Left lung (tissue), 10 donors: ENCODE results near the gene DCLK3. TPM values are rescaled to one million over a fixed set of nuclear protein-coding genes. Genes with fewer than 3 reads are reported as not detected.

Source experiments
- ATAC-seq: fragments of 200-7000 bp; cut with Tn5 transposase; one replicate; pipeline ENCODE4 v1.9.1; 2020; ENCODE audit warnings: moderate library complexity
- DNase-seq, 4 donors: peaks; one replicate each; pipeline ENCODE4 v3.0.0-alpha.2; 2013 to 2020
- H3K27ac ChIP-seq, 2 donors: fragments of 200-600 bp; sonication (generic) in 1 of 2; one replicate each; pipeline versions ENCODE4 v1.5.0 to v1.8.0; 2020 to 2021
- H3K27me3 ChIP-seq, 2 donors: fragments of 200-600 bp; sonication (generic) in 1 of 2; one replicate each; pipeline versions ENCODE4 v1.5.0 to v1.8.0; 2020 to 2021
- H3K36me3 ChIP-seq, 2 donors: fragments of 200-600 bp; sonication (generic) in 1 of 2; one replicate each; pipeline versions ENCODE4 v1.5.0 to v1.8.0; 2020 to 2021
- H3K4me1 ChIP-seq, 2 donors: fragments of 200-600 bp; one replicate each; pipeline ENCODE4 v1.8.0; 2021
- H3K4me3 ChIP-seq, 2 donors: fragments of 200-600 bp; sonication (generic) in 1 of 2; one replicate each; pipeline versions ENCODE4 v1.5.0 to v1.8.0; 2020 to 2021; ENCODE audit warnings: mild to moderate bottlenecking in 1 of 2
- H3K9me3 ChIP-seq, 2 donors: fragments of 200-600 bp; sonication (generic) in 1 of 2; one replicate each; pipeline versions ENCODE4 v1.5.0 to v1.8.0; 2020 to 2021
- intact Hi-C, 2 donors: fragments of 100-400 bp; cut with DNase I; formaldehyde crosslinking; loops; one replicate each; pipeline versions ENCODE4 v1.11.2 to v1.14.2; 2022
- polyA plus RNA-seq, 6 donors: library from polyadenylated mRNA; unstranded; fragments of 120-200 nt; gene quantifications; one replicate each; pipeline ENCODE4 v1.2.1, GENCODE V29; 2013; ENCODE audit not compliant: insufficient read length in 6 of 6
- total RNA-seq, 2 donors: library from RNA; stranded (reverse); fragmentation: NEBNext Ultra II Directional; extraction: Animal tissue kit (Norgen Biotek cat#: 25700); gene quantifications; one replicate each; pipeline ENCODE4 v1.2.1, GENCODE V29; 2021
- TF ChIP-seq, protein P1 (sequence below), 2 donors: fragments of 200-600 bp; sonication (generic) in 1 of 2; IDR thresholded peaks; one replicate each; pipeline versions ENCODE4 v1.5.0 to v1.8.0; 2021; ENCODE audit warnings: antibody characterized with exemption in 2 of 2
- donor health status: DM: no; HTN: yes; CAD: no.
- donor health status: DM: no; HTN: no; CAD: no.

DCLK3 gene
- total and polyA plus RNA-seq, 8 donors: 0.15 to 1.9 (median 1.4) TPM

DNA sequence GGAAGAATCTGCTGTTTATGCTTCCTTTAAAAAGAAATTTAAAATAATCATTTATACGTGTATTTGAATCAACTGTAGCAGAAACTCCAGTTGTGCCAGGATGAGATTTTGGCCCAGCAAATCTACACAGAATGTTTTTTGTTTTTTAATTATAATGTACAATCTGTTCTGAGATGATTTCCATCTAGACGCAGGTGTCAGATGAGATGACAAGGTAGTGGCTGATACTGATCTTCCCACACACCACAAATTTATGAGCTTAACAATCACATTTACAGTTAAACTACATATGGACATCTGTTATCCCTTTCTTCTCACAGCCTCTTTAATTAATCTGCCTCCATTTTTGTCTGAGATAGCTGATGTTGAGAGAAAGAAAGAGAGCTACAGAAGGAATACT, 23.6 kb downstream of the DCLK3 start:
- no peaks in the 10 kb centered on the region for H3K9me3 ChIP-seq
- H3K27ac ChIP-seq: no peak overlapping the region
- H3K36me3 ChIP-seq: no peaks in the 10 kb centered on the region
- TF ChIP-seq, protein P1, sequence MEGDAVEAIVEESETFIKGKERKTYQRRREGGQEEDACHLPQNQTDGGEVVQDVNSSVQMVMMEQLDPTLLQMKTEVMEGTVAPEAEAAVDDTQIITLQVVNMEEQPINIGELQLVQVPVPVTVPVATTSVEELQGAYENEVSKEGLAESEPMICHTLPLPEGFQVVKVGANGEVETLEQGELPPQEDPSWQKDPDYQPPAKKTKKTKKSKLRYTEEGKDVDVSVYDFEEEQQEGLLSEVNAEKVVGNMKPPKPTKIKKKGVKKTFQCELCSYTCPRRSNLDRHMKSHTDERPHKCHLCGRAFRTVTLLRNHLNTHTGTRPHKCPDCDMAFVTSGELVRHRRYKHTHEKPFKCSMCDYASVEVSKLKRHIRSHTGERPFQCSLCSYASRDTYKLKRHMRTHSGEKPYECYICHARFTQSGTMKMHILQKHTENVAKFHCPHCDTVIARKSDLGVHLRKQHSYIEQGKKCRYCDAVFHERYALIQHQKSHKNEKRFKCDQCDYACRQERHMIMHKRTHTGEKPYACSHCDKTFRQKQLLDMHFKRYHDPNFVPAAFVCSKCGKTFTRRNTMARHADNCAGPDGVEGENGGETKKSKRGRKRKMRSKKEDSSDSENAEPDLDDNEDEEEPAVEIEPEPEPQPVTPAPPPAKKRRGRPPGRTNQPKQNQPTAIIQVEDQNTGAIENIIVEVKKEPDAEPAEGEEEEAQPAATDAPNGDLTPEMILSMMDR (IDR thresholded peaks at IDR 0.05): no peak
- intact Hi-C loops: no loop called here
- ATAC-seq (no peak), DNase-seq (no peak)
- no peaks in the 10 kb centered on the region for H3K27me3 ChIP-seq
- no peaks in the 10 kb centered on the region for H3K4me1 ChIP-seq
- H3K4me3 ChIP-seq: no peak overlapping the region

DNA sequence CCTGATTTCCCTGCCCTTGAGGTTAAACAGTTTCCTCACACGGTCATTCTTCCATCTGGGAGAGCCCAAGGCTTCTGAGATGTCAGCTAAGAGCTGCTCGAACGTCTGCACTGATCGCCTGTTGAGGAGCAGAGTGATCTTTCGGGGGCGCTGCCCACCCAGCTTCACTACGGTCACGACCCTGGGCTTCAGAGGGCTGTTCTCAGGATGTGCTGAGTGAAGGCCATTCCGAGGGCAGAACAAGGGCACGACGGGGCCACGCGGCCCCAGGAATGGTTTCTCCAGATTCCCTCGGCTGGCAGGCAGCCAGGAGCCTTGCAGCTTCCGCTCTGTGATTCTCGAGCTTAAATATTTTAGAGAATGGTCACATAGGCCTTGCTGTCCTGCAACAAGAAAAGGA, 25.7 kb downstream of the DCLK3 start:
- ATAC-seq (no peak), DNase-seq (peak in 2 of 4 donors; percentile 7 to 28)
- intact Hi-C loops: loop anchor here in 1 of 2 donors (10.0 kb wide), 1 partner anchor 226 kb away; no protein-coding TSS in a partner anchor
- Histone ChIP-seq H3K4me3 (no peak overlapping the region), H3K4me1 (no peaks in the 10 kb centered on the region), H3K27ac (no peak overlapping the region), H3K27me3 (no peaks in the 10 kb centered on the region), H3K9me3 (no peaks in the 10 kb centered on the region), H3K36me3 (no peaks in the 10 kb centered on the region)
- TF ChIP-seq, protein P1 (IDR thresholded peaks at IDR 0.05): no peak

DNA sequence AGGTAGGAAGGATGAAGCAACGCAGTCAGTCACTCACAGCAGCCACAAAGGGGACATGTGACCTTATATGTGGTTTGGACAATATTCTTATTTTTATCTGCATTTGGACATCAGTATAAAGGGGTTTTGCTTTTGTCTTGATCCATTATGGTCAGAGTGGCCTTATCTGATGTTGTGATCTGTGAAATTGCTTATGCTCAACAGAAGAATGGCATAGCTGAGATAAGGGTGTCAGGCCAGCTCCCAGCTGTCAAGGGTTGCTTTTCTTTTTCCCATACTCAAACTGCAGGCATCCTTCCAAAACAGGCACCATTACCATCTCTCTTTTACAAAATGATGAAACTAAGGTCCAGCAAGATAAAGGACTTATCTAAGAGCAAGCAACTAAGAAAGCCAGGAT, 28.1 kb downstream of the DCLK3 start:
- intact Hi-C loops: loop anchor here in 1 of 2 donors (10.0 kb wide), 1 partner anchor 228 kb away; no protein-coding TSS in a partner anchor
- no peak for DNase-seq

DNA sequence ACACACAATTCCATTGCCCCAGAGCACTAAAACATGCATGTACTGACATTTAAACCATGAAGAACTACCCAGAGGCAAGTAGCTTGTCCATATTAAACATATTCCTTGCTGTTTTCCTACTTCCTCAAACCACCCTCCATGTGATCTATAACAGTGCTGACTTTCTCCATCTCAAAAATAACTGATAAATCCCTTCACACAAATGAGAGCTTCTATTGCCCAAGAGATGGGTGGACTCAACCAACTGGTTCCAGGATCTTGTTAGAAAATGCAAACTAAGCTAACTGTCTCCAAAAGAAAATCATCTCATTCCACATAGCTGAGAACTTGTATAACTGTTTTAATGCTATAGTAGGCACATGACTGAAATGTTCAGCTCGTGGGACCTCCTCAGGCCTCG, 29.6 kb downstream of the DCLK3 start:
- Histone ChIP-seq H3K4me1 (no peaks in the 10 kb centered on the region), H3K4me3 (no peak overlapping the region), H3K36me3 (no peaks in the 10 kb centered on the region), H3K27ac (no peak overlapping the region), H3K27me3 (no peaks in the 10 kb centered on the region), H3K9me3 (no peaks in the 10 kb centered on the region)
- DNase-seq (peak in 1 of 4 donors; percentile 18), ATAC-seq (peak; percentile 36)
- TF ChIP-seq, protein P1 (IDR thresholded peaks at IDR 0.05): no peak
- intact Hi-C loops: loop anchor here in 1 of 2 donors (10.0 kb wide), 1 partner anchor 230 kb away; no protein-coding TSS in a partner anchor

More for the DNA sequence above, 28.1 kb downstream of the DCLK3 start:
- H3K27ac ChIP-seq: no peak overlapping the region
- no peaks in the 10 kb centered on the region for H3K36me3 ChIP-seq
- no peaks in the 10 kb centered on the region for H3K4me1 ChIP-seq
- no peaks in the 10 kb centered on the region for H3K27me3 ChIP-seq
- H3K4me3 ChIP-seq: no peak overlapping the region
- ATAC-seq: no peak
- H3K9me3 ChIP-seq: no peaks in the 10 kb centered on the region
- TF ChIP-seq, protein P1 (IDR thresholded peaks at IDR 0.05): no peak

DNA sequence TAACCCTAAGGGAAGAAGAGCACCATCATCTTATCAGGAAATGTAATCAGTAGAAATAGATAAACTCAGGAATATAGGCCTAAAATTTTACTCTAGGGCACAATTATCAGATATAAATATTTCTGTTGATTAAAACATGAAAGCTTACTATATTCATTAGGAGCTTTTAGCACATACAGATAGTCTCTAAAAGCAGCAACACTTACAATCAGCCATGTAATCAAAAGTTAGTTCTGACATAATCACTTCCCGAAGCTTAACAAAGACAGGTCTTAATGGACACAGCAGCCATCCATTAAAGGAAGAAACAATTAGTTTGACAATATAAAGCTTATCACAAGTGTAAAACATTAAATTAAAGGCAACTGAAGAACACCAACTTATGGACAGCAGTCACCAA, 30.6 kb downstream of the DCLK3 start:
- H3K4me3 ChIP-seq: no peak overlapping the region
- intact Hi-C loops: loop anchor here in 1 of 2 donors (10.0 kb wide), 1 partner anchor 231 kb away; no protein-coding TSS in a partner anchor

More for the DNA sequence above, 30.6 kb downstream of the DCLK3 start:
- H3K9me3 ChIP-seq: no peaks in the 10 kb centered on the region
- no peaks in the 10 kb centered on the region for H3K36me3 ChIP-seq
- H3K4me1 ChIP-seq: no peaks in the 10 kb centered on the region
- TF ChIP-seq, protein P1 (IDR thresholded peaks at IDR 0.05): no peak
- no peaks in the 10 kb centered on the region for H3K27me3 ChIP-seq
- no peak for ATAC-seq
- no peak for DNase-seq
- H3K27ac ChIP-seq: no peak overlapping the region
